CD4-positive, CD25-positive, alpha-beta regulatory T cell (primary cell): ENCODE results near the gene EDARADD. TPM values are rescaled to one million over a fixed set of nuclear protein-coding genes. Genes with fewer than 3 reads are reported as not detected.
"Not testable (repeated sequence)": the region's sequence is repeated elsewhere in the genome, so short reads cannot be mapped to it uniquely, and the experiment has no call there.

Experiments used
- ATAC-seq, 2 donors: fragments of 150-1000 bp; cut with Tn5 transposase; one replicate each; pipeline ENCODE4 v1.10.0; 2021; ENCODE audit warnings: low read depth in 2 of 2, moderate number of reproducible peaks in 2 of 2, moderate library complexity in 1 of 2
- DNase-seq, 3 donors: peaks; one replicate each; pipeline versions ENCODE4 v3.0.0 to v3.0.0-alpha.2; 2012 to 2022; ENCODE audit warnings: mixed read lengths in 1 of 3
- H3K27ac ChIP-seq: one replicate; pipeline ENCODE4 v1.7.0; 2013; ENCODE audit warnings: mild to moderate bottlenecking, low read length; ENCODE audit not compliant: insufficient read depth, poor library complexity, severe bottlenecking
- H3K27me3 ChIP-seq: one replicate; pipeline ENCODE4 v1.7.0; 2013; ENCODE audit warnings: low read length; ENCODE audit not compliant: control insufficient read depth, insufficient read depth
- H3K36me3 ChIP-seq: one replicate; pipeline ENCODE4 v1.7.0; 2013; ENCODE audit warnings: mild to moderate bottlenecking, low read length, moderate library complexity; ENCODE audit not compliant: control insufficient read depth, insufficient read depth
- H3K4me1 ChIP-seq: 2 replicates; pipeline ENCODE4 v1.7.0; 2013; ENCODE audit warnings: mild to moderate bottlenecking, low read length; ENCODE audit not compliant: insufficient read depth, control insufficient read depth, poor library complexity, severe bottlenecking
- H3K4me3 ChIP-seq: one replicate; pipeline ENCODE4 v1.7.0; 2013; ENCODE audit warnings: low read depth, mild to moderate bottlenecking, low read length, moderate library complexity
- H3K9me3 ChIP-seq, 2 experiments: 1 replicate in 1 of 2; 2 replicates in 1 of 2; pipeline ENCODE4 v1.7.0; 2013; ENCODE audit warnings: low read length in 2 of 2, mild to moderate bottlenecking in 1 of 2, moderate library complexity in 1 of 2; ENCODE audit not compliant: control insufficient read depth in 2 of 2
- H3K27ac Mint-ChIP-seq, 3 donors: one replicate each; pipeline ENCODE4 v1.8.0; 2020 to 2022; ENCODE audit warnings: mild to moderate bottlenecking in 3 of 3, mixed read lengths in 3 of 3, moderate library complexity in 2 of 3
- H3K27me3 Mint-ChIP-seq: one replicate; pipeline ENCODE4 v1.8.0; 2022; ENCODE audit warnings: mild to moderate bottlenecking, mixed read lengths
- H3K36me3 Mint-ChIP-seq: one replicate; pipeline ENCODE4 v1.8.0; 2020; ENCODE audit warnings: mixed read lengths
- H3K4me1 Mint-ChIP-seq, 4 donors: one replicate each; pipeline ENCODE4 v1.8.0; 2020 to 2022; ENCODE audit warnings: mixed read lengths in 4 of 4, mild to moderate bottlenecking in 1 of 4
- H3K4me3 Mint-ChIP-seq, 4 donors: one replicate each; pipeline ENCODE4 v1.8.0; 2020 to 2022; ENCODE audit warnings: mild to moderate bottlenecking in 4 of 4, mixed read lengths in 4 of 4, moderate library complexity in 3 of 4
- H3K9me3 Mint-ChIP-seq, 7 donors: one replicate each; pipeline ENCODE4 v1.8.0; 2020 to 2022; ENCODE audit warnings: mixed read lengths in 7 of 7, mild to moderate bottlenecking in 3 of 7, moderate library complexity in 2 of 7
- polyA plus RNA-seq, 4 donors: library from polyadenylated mRNA; unstranded; fragments of 300-500 nt; fragmentation: Illumina TruSeq; gene quantifications; one replicate each; pipeline ENCODE4 v1.2.3, GENCODE V29; 2021
- total RNA-seq: library from RNA; stranded (reverse); gene quantifications from one replicate; pipeline ENCODE4 v1.2.3, GENCODE V29; 2022

EDARADD gene
- total RNA-seq (5.0 TPM), polyA plus RNA-seq (1 to 10 TPM; 2.5 to 5.7 (median 4.3) TPM)

GRCh38 chr1:236393681-236394481 is at the start of gene EDARADD:
EDARADD (plus strand) TSS chr1:236394286; CDS start chr1:236394445, 159 bp downstream.
- no peak for DNase-seq

GRCh38 chr1:236345728-236346127 is 48.4 kb upstream of the EDARADD start:
- no peaks in the 10 kb centered on the region for H3K9me3 Mint-ChIP-seq
- H3K27me3 ChIP-seq: no peaks in the 10 kb centered on the region
- no peaks in the 10 kb centered on the region for H3K36me3 ChIP-seq
- ATAC-seq (no peak), DNase-seq (no peak)
- H3K4me1 Mint-ChIP-seq: peaks cover 0 to 4% (median 1%) of the 10 kb centered on the region in 4 donors
- no peak overlapping the region for H3K4me3 Mint-ChIP-seq
- H3K27me3 Mint-ChIP-seq: peaks cover 19% of the 10 kb centered on the region
- no peak overlapping the region for H3K27ac Mint-ChIP-seq
- H3K4me1 ChIP-seq: no peaks in the 10 kb centered on the region
- no peak overlapping the region for H3K27ac ChIP-seq
- H3K4me3 ChIP-seq: no peak overlapping the region
- no peaks in the 10 kb centered on the region for H3K36me3 Mint-ChIP-seq
- no peaks in the 10 kb centered on the region for H3K9me3 ChIP-seq

More at GRCh38 chr1:236393681-236394481, at the start of gene EDARADD:
- Mint-ChIP-seq H3K9me3 (peaks cover 0 to 4% (median 0%) of the 10 kb centered on the region in 7 donors), H3K27ac (peak within 1 kb of the TSS in 2 of 3 donors; percentile 79 to 81), H3K27me3 (peaks cover 48% of the 10 kb centered on the region), H3K4me3 (peak within 1 kb of the TSS; percentile 90 to 93 (median 92)), H3K4me1 (peaks cover 10 to 28% (median 19%) of the 10 kb centered on the region in 4 donors), H3K36me3 (no peaks in the 10 kb centered on the region)
- no peaks in the 10 kb centered on the region for H3K36me3 ChIP-seq
- ATAC-seq: no peak
- H3K27ac ChIP-seq: peak within 1 kb of the TSS; percentile 53
- H3K9me3 ChIP-seq: no peaks in the 10 kb centered on the region
- peak within 1 kb of the TSS; percentile 81 for H3K4me3 ChIP-seq
- H3K27me3 ChIP-seq: peaks cover 7% of the 10 kb centered on the region
- H3K4me1 ChIP-seq: peaks cover 20% of the 10 kb centered on the region

GRCh38 chr1:236348071-236348470 is 46.0 kb upstream of the EDARADD start:
- Mint-ChIP-seq H3K27me3 (peaks cover 30% of the 10 kb centered on the region), H3K9me3 (no peaks in the 10 kb centered on the region), H3K27ac (no peak overlapping the region), H3K36me3 (no peaks in the 10 kb centered on the region), H3K4me3 (no peak overlapping the region), H3K4me1 (peaks cover 0 to 4% (median 0%) of the 10 kb centered on the region in 4 donors)
- Histone ChIP-seq H3K27me3 (no peaks in the 10 kb centered on the region), H3K4me3 (no peak overlapping the region), H3K9me3 (no peaks in the 10 kb centered on the region), H3K36me3 (no peaks in the 10 kb centered on the region), H3K4me1 (no peaks in the 10 kb centered on the region), H3K27ac (no peak overlapping the region)
- ATAC-seq: no peak
- DNase-seq: no peak

GRCh38 chr1:236350308-236350707 is 43.8 kb upstream of the EDARADD start:
- Mint-ChIP-seq H3K4me1 (peaks cover 0 to 3% (median 0%) of the 10 kb centered on the region in 4 donors), H3K36me3 (no peaks in the 10 kb centered on the region), H3K4me3 (no peak overlapping the region), H3K27me3 (peaks cover 33% of the 10 kb centered on the region), H3K9me3 (no peaks in the 10 kb centered on the region), H3K27ac (peak overlapping the region in 1 of 3 donors; percentile 49)
- H3K27ac ChIP-seq: no peak overlapping the region
- H3K4me3 ChIP-seq: no peak overlapping the region
- H3K27me3 ChIP-seq: no peaks in the 10 kb centered on the region
- no peaks in the 10 kb centered on the region for H3K9me3 ChIP-seq
- H3K4me1 ChIP-seq: no peaks in the 10 kb centered on the region
- ATAC-seq (no peak), DNase-seq (no peak)
- H3K36me3 ChIP-seq: no peaks in the 10 kb centered on the region

- Histone ChIP-seq H3K27ac (no peak overlapping the region), H3K36me3 (no peaks in the 10 kb centered on the region), H3K4me3 (no peak overlapping the region), H3K4me1 (no peaks in the 10 kb centered on the region), H3K9me3 (no peaks in the 10 kb centered on the region), H3K27me3 (no peaks in the 10 kb centered on the region)
- Mint-ChIP-seq H3K4me1 (no peaks in the 10 kb centered on the region), H3K27me3 (peaks cover 27% of the 10 kb centered on the region), H3K4me3 (peak overlapping the region in 1 of 4 donors; percentile 43), H3K9me3 (no peaks in the 10 kb centered on the region), H3K36me3 (no peaks in the 10 kb centered on the region), H3K27ac (no peak overlapping the region)
- ATAC-seq (no peak), DNase-seq (no peak)
These were observed 42.1 kb upstream of the EDARADD start for GRCh38 chr1:236351875-236352573.

GRCh38 chr1:236352747-236353146 is 41.3 kb upstream of the EDARADD start:
- not testable (repeated sequence) for DNase-seq, ATAC-seq, H3K36me3 ChIP-seq, H3K9me3 Mint-ChIP-seq, H3K4me1 Mint-ChIP-seq, H3K4me3 Mint-ChIP-seq, H3K9me3 ChIP-seq, H3K4me1 ChIP-seq, H3K36me3 Mint-ChIP-seq, H3K27ac Mint-ChIP-seq, H3K27me3 ChIP-seq, H3K27ac ChIP-seq, H3K4me3 ChIP-seq
- H3K27me3 Mint-ChIP-seq: peaks cover 31% of the 10 kb centered on the region

GRCh38 chr1:236353813-236354212 is 40.3 kb upstream of the EDARADD start:
- H3K27me3 ChIP-seq: no peaks in the 10 kb centered on the region
- no peaks in the 10 kb centered on the region for H3K36me3 ChIP-seq
- no peaks in the 10 kb centered on the region for H3K4me1 ChIP-seq
- Mint-ChIP-seq H3K27me3 (peaks cover 35% of the 10 kb centered on the region), H3K4me3 (no peak overlapping the region), H3K4me1 (no peaks in the 10 kb centered on the region), H3K27ac (no peak overlapping the region), H3K36me3 (peaks cover 4% of the 10 kb centered on the region), H3K9me3 (peaks cover 0 to 10% (median 4%) of the 10 kb centered on the region in 7 donors)
- H3K9me3 ChIP-seq: peaks cover 0 to under 1% of the 10 kb centered on the region in 2 experiments
- H3K4me3 ChIP-seq: no peak overlapping the region
- DNase-seq (no peak), ATAC-seq (no peak)
- no peak overlapping the region for H3K27ac ChIP-seq
